Epithelial cell of prostate (primary cell): ENCODE data around the gene MAST2.
"Not testable (repeated sequence)": the region's sequence is repeated elsewhere in the genome, so short reads cannot be mapped to it uniquely, and the experiment has no call there.

ENCODE experiments used
- DNase-seq: peaks from one replicate; pipeline ENCODE4 v3.0.0-alpha.2; 2011; ENCODE audit warnings: low read depth, low spot score
- H3K27ac ChIP-seq: fragments of 450-650 bp; 2 replicates; pipeline ENCODE4 v1.5.1; 2017; ENCODE audit warnings: mild to moderate bottlenecking

The MAST2 gene

DNA sequence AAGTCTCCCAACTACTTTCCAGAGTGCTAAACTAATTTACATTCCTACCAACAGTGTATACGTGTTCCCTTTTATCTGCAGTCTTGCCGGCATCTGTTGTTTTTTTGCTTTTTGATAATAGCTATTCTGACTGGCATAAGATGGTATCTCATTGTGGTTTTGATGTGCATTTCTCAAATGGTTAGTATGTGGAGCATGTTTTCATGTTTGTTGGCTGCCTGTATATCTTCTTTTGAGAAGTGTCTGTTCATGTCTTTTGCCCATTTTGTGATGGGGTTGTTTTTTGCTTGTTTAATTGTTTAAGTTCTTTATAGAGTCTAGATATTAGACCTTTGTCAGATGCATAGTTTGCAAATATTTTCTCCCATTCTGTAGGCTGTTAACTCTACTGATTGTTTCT, 46.6 kb downstream of the MAST2 start:
- no peak overlapping the region for H3K27ac ChIP-seq

DNA sequence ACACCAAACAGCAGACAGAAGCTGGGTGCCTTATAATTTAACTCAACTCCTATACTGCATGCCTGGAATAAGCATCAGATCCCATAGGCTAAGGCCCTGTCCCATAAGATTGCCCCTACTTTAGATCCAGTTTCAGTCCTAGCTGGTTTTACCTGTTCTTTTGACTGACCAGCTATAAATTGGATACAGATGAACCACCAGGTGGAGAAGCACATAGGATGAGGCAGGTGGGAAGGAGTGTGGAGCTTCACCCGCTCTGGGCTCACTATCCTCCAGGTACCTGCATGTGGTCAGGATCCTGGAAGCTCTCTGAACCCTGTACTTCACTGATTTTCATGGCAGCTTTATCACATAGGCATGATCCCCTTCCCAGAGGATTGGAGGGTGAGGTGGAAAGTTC, 51.3 kb downstream of the MAST2 start:
- H3K27ac ChIP-seq: no peak overlapping the region
- no peak for DNase-seq

More for the DNA sequence above, 46.6 kb downstream of the MAST2 start:
- no peak for DNase-seq

DNA sequence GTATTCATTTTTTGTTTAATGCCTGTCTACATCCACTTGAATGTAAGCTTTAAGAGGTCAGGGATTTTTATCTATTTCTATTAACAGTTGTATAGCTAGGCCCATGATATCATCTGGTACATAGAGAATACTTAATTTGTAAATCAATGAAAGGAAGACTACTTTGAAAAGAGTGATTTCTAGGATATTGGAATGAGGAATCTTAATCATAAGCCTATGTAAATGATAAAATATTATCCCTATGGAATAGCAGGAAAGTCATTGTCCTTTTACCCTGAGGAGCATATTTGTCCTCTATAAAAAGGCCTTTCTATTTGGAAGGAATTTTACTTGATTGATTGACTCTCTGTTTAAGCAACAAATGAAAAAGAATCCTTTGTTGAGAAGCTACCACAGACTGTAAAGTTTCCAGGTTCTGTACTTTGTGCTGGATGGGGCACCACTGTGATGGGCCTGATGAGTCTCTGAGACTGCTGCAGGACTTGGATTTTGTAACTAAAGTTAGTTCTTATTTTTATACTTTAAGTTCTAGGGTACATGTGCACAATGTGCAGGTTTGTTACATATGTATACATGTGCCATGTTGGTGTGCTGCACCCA, 53.8 kb downstream of the MAST2 start:
- no peak for DNase-seq
- no peak overlapping the region for H3K27ac ChIP-seq

- not testable (repeated sequence) for DNase-seq, H3K27ac ChIP-seq
These were observed 54.5 kb downstream of the MAST2 start for GRCh38 chr1:45857755-45858492.

GRCh38 chr1:45859221-45859620, 55.8 kb downstream of the MAST2 start:
- DNase-seq: no peak
- no peak overlapping the region for H3K27ac ChIP-seq

- DNase-seq: no peak
- H3K27ac ChIP-seq: no peak overlapping the region
These were observed 58.6 kb downstream of the MAST2 start for GRCh38 chr1:45862008-45862407.

GRCh38 chr1:45863218-45863617, 59.8 kb downstream of the MAST2 start:
- no peak for DNase-seq
- H3K27ac ChIP-seq: no peak overlapping the region

- H3K27ac ChIP-seq: no peak overlapping the region
These were observed 61.0 kb downstream of the MAST2 start for GRCh38 chr1:45864167-45865106.

GRCh38 chr1:45867697-45868348, 64.4 kb downstream of the MAST2 start:
- H3K27ac ChIP-seq: no peak overlapping the region
- no peak for DNase-seq

More at GRCh38 chr1:45864167-45865106, 61.0 kb downstream of the MAST2 start:
- no peak for DNase-seq

- no peak for DNase-seq
- H3K27ac ChIP-seq: no peak overlapping the region
These were observed 65.4 kb downstream of the MAST2 start for GRCh38 chr1:45868861-45869260.

DNA sequence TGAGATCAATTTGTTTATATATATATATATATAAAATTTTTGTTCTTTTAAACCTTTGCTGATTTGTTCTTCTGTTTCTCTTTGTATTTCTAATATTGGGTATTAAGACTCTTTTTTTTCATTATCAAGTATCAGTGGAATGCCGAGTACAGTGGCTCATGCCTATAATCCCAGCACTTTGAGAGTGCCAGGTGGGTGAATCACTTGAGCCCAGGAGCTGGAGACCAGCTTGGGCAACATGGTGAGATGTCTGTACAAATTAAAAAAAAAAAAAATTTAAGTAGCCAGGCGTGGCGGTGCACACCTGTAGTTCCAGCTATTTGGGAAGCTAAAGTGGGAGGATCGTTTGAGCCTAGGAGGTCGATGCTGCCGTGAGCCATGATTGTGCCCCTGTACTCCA, 67.1 kb downstream of the MAST2 start:
- DNase-seq: no peak
- H3K27ac ChIP-seq: no peak overlapping the region

GRCh38 chr1:45872173-45872801, 68.9 kb downstream of the MAST2 start:
- not testable (repeated sequence) for DNase-seq
- H3K27ac ChIP-seq: peak overlapping the region; percentile 4

- no peak for DNase-seq
- no peak overlapping the region for H3K27ac ChIP-seq
These were observed 72.7 kb downstream of the MAST2 start for GRCh38 chr1:45876000-45876617.

DNA sequence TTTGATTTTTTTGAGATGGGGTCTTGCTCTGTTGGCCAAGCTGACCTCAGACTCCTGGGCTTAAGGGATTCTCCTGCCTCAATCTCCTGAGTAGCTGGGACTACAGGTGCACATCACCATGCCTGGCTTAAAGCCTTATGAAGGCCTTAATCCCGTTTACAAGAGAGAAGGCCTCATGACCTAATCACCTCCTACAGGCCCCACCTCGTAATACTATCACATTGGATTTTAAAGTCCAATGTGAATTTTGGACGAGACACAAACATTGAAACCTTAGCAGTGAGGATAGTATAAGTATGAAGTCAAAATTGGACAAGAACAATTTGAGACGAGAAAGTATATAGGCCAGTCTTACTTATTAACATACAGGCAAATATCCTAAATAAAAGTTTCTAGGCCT, 73.9 kb downstream of the MAST2 start:
- no peak overlapping the region for H3K27ac ChIP-seq
- DNase-seq: no peak

GRCh38 chr1:45879885-45880598, 76.6 kb downstream of the MAST2 start:
- no peak for DNase-seq
- H3K27ac ChIP-seq: no peak overlapping the region

DNA sequence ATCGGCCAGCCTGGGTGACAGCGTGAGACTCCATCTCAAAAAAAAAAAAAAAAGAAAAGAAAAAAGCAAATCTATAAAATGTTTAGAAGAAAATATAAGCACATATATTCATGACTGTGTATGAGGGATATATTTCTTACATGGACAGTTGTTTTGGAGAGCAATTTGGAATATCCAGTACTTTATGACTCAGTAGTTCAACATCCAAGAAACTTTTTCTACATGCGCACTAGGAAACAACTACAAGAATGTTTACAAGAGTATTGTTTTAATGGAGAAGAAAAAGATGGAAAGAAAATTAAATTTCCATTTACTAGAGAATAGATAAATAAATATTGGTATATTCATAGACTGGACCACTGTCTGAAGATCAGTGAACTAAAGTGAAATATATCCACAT, 77.5 kb downstream of the MAST2 start:
- no peak for DNase-seq
- no peak overlapping the region for H3K27ac ChIP-seq

GRCh38 chr1:45883658-45884057, 80.2 kb downstream of the MAST2 start:
- H3K27ac ChIP-seq: no peak overlapping the region
- no peak for DNase-seq

DNA sequence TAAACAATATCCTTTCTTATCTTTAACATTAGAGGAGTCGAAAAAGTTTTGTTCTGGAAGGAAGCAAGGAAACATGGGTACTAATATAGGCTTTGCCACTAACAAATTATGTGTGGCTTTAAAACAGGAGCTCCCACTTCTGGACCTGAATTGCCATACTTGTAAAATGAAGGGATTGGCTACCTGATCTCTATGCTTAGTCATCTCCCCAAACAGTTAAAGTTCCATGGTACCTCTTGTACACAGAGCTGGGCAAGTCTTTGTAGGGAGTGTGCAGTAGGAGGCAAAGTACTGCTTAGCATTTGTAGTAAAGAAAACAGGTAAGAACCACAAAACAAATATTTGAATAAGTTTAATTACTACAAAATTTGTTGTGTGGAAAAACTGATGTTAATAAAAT, 81.3 kb downstream of the MAST2 start:
- DNase-seq: no peak
- H3K27ac ChIP-seq: no peak overlapping the region

DNA sequence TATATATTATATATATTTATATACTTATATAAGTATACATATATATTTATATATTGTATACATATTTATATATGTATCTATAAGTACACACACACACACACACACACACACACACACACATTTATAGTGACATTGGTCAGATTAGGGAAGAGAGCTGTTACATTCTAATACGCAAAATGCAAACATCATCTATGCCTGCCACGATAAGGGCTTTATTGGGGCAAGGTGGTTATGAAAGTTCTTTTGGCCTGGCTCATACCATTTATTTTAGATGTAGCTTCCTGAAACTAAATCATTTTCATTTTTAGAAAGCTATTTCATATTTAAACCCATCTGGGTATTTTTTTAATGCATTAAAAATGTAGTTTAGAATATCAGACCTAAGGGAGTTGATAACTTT, 82.8 kb downstream of the MAST2 start:
- H3K27ac ChIP-seq: no peak overlapping the region
- DNase-seq: no peak
